Measurements from ENCODE around the gene TXNRD1.
A peak's percentile ranks its signal among the peaks of the same experiment; 100 is the strongest.

Gene TXNRD1

GRCh38 chr12:104285740-104286515 lies 70.3 kb downstream of the TXNRD1 start:
- peak overlapping the region; percentile 92 for H3K4me2 ChIP-seq (ENCODE audit: low read length)
- peaks cover 41% of the 10 kb centered on the region for H3K79me2 ChIP-seq (ENCODE audit: control insufficient read depth, low read length)
- no peaks in the 10 kb centered on the region for H3K9me2 ChIP-seq (replicated peaks; ENCODE audit: control insufficient read depth, low read length)
- H3K9me3 ChIP-seq (ENCODE audit: control insufficient read depth, insufficient read depth, low read length) = no peaks in the 10 kb centered on the region
- H3K4me1 ChIP-seq (ENCODE audit: control insufficient read depth, low read length) = peaks cover 21% of the 10 kb centered on the region
- peak overlapping the region; percentile 84 for H3K27ac ChIP-seq (ENCODE audit: low read depth, low read length)
- no peaks in the 10 kb centered on the region for H3K27me3 ChIP-seq (ENCODE audit: control insufficient read depth, low read length)
- H4K20me1 ChIP-seq (ENCODE audit: control insufficient read depth, insufficient read depth, low read depth, low read length) = 0 out of 2 replicates have a peak, but pooled peaks cover 4% of the 10 kb centered on the region
- TF ChIP-seq CTCF (IDR thresholded peaks at IDR 0.05; ENCODE audit: low read depth, low read length, poor library complexity, severe bottlenecking) (no peak), EZH2phosphoT487 (IDR thresholded peaks at IDR 0.05; ENCODE audit: borderline replicate concordance, low read length) (no peak)
- H3K36me3 ChIP-seq (ENCODE audit: control insufficient read depth, low read length) = peaks cover 20% of the 10 kb centered on the region
- peak overlapping the region; percentile 90 for H3K4me3 ChIP-seq (ENCODE audit: low read length)
- H3F3A ChIP-seq (ENCODE audit: control insufficient read depth, insufficient read depth) = peaks cover 10% of the 10 kb centered on the region

- H3F3A ChIP-seq (ENCODE audit: control insufficient read depth, insufficient read depth) = peaks cover 10% of the 10 kb centered on the region
- peak overlapping the region; percentile 84 for H3K27ac ChIP-seq (ENCODE audit: low read depth, low read length)
- peaks cover 21% of the 10 kb centered on the region for H3K4me1 ChIP-seq (ENCODE audit: control insufficient read depth, low read length)
- H4K20me1 ChIP-seq (ENCODE audit: control insufficient read depth, insufficient read depth, low read depth, low read length) = 0 out of 2 replicates have a peak, but pooled peaks cover 4% of the 10 kb centered on the region
- no peaks in the 10 kb centered on the region for H3K27me3 ChIP-seq (ENCODE audit: control insufficient read depth, low read length)
- no peaks in the 10 kb centered on the region for H3K9me2 ChIP-seq (replicated peaks; ENCODE audit: control insufficient read depth, low read length)
- peak overlapping the region; percentile 92 for H3K4me2 ChIP-seq (ENCODE audit: low read length)
- H3K4me3 ChIP-seq (ENCODE audit: low read length) = peak overlapping the region; percentile 90
- peaks cover 48% of the 10 kb centered on the region for H3K79me2 ChIP-seq (ENCODE audit: control insufficient read depth, low read length)
- no peak for TF ChIP-seq CTCF (IDR thresholded peaks at IDR 0.05; ENCODE audit: low read depth, low read length, poor library complexity, severe bottlenecking)
- TF ChIP-seq EZH2phosphoT487 (IDR thresholded peaks at IDR 0.05; ENCODE audit: borderline replicate concordance, low read length) = no peak
- no peaks in the 10 kb centered on the region for H3K9me3 ChIP-seq (ENCODE audit: control insufficient read depth, insufficient read depth, low read length)
- peaks cover 25% of the 10 kb centered on the region for H3K36me3 ChIP-seq (ENCODE audit: control insufficient read depth, low read length)
Observed at GRCh38 chr12:104286516-104287482, 71.2 kb downstream of the TXNRD1 start.

GRCh38 chr12:104288635-104289274 lies 73.2 kb downstream of the TXNRD1 start:
- Histone ChIP-seq H3K4me3 (ENCODE audit: low read length) (peak overlapping the region; percentile 90), H3K27me3 (ENCODE audit: control insufficient read depth, low read length) (no peaks in the 10 kb centered on the region), H3K27ac (ENCODE audit: low read depth, low read length) (peak overlapping the region; percentile 84), H3F3A (ENCODE audit: control insufficient read depth, insufficient read depth) (peaks cover 10% of the 10 kb centered on the region), H3K36me3 (ENCODE audit: control insufficient read depth, low read length) (peaks cover 42% of the 10 kb centered on the region), H3K4me2 (ENCODE audit: low read length) (peak overlapping the region; percentile 92), H3K4me1 (ENCODE audit: control insufficient read depth, low read length) (peaks cover 21% of the 10 kb centered on the region), H3K9me3 (ENCODE audit: control insufficient read depth, insufficient read depth, low read length) (no peaks in the 10 kb centered on the region), H3K9me2 (replicated peaks; ENCODE audit: control insufficient read depth, low read length) (no peaks in the 10 kb centered on the region), H4K20me1 (ENCODE audit: control insufficient read depth, insufficient read depth, low read depth, low read length) (0 out of 2 replicates have a peak, but pooled peaks cover 8% of the 10 kb centered on the region), H3K79me2 (ENCODE audit: control insufficient read depth, low read length) (peaks cover 67% of the 10 kb centered on the region)
- TF ChIP-seq CTCF (IDR thresholded peaks at IDR 0.05; ENCODE audit: low read depth, low read length, poor library complexity, severe bottlenecking) (no peak), EZH2phosphoT487 (IDR thresholded peaks at IDR 0.05; ENCODE audit: borderline replicate concordance, low read length) (no peak)

All from DOHH2 (cell line).